SK-N-SH (cell line): ENCODE data around the gene SEC14L2. TPM values are rescaled to one million over a fixed set of nuclear protein-coding genes. Genes with fewer than 3 reads are reported as not detected.

Experiments used
- CTCF ChIA-PET: fragments of 300-600, 350-600 bp; formaldehyde crosslinking; extraction: SDS; loops from one replicate; lab custom pipeline; 2021; lab: Yijun Ruan, JAX
- POLR2A ChIA-PET: fragments of 350-600 bp; sonication (Branson Sonifier 250); formaldehyde crosslinking; extraction: SDS; loops from one replicate; lab custom pipeline; 2020; ENCODE audit warnings: antibody characterized with exemption, inconsistent platforms; lab: Yijun Ruan, JAX
- DNase-seq: peaks from one replicate; pipeline ENCODE4 v3.0.0; 2012
- H2AFZ ChIP-seq: fragments of 200-600 bp; sonication (generic); 2 replicates; pipeline ENCODE4 v1.8.1; 2016; ENCODE audit warnings: antibody characterized with exemption, mild to moderate bottlenecking, low read depth
- H3F3A ChIP-seq: fragments of 200-600 bp; sonication (generic); replicated peaks from 2 replicates; pipeline ENCODE3; 2016; ENCODE audit warnings: antibody characterized with exemption, mild to moderate bottlenecking; ENCODE audit not compliant: insufficient read depth
- H3K27ac ChIP-seq, 2 experiments: fragments of 200-500 bp in 1 of 2; fragments of 200-600 bp in 1 of 2; sonication (Bioruptor generic) in 1 of 2; sonication (generic), shearing (Covaris generic) in 1 of 2; 2 replicates each; pipeline versions ENCODE4 v1.5.1 to v1.6.1; 2014 to 2016; ENCODE audit warnings: low read depth in 2 of 2, inconsistent platforms in 1 of 2, low read length in 1 of 2, mild to moderate bottlenecking in 1 of 2, mixed read lengths in 1 of 2
- H3K27me3 ChIP-seq: fragments of 200-600 bp; sonication (generic), shearing (Covaris generic); 2 replicates; pipeline ENCODE4 v1.6.1; 2016; ENCODE audit warnings: mixed run types; ENCODE audit not compliant: insufficient read depth
- H3K36me3 ChIP-seq, 2 experiments: fragments of 200-500 bp in 1 of 2; fragments of 200-600 bp in 1 of 2; sonication (Bioruptor generic) in 1 of 2; sonication (generic) in 1 of 2; replicated peaks in 1 of 2; 2 replicates each; pipeline versions ENCODE3 to v1.5.1; 2014 to 2016; ENCODE audit warnings: low read length in 1 of 2, mild to moderate bottlenecking in 1 of 2; ENCODE audit not compliant: insufficient read depth in 2 of 2, control insufficient read depth in 1 of 2
- H3K4me1 ChIP-seq, 2 experiments: fragments of 200-500 bp in 1 of 2; fragments of 200-600 bp in 1 of 2; sonication (Bioruptor generic) in 1 of 2; sonication (generic), shearing (Covaris generic) in 1 of 2; 2 replicates each; pipeline versions ENCODE4 v1.5.1 to v1.6.1; 2014 to 2016; ENCODE audit warnings: low read depth in 1 of 2, low read length in 1 of 2, mixed run types in 1 of 2; ENCODE audit not compliant: insufficient read depth in 2 of 2, control insufficient read depth in 1 of 2
- H3K4me2 ChIP-seq: fragments of 200-600 bp; sonication (generic), shearing (Covaris generic); 2 replicates; pipeline ENCODE4 v1.6.1; 2017; ENCODE audit warnings: mixed run types
- H3K4me3 ChIP-seq, 2 experiments: fragments of 200-500 bp in 1 of 2; fragments of 200-600 bp in 1 of 2; sonication (Bioruptor generic) in 1 of 2; sonication (generic), shearing (Covaris generic) in 1 of 2; 2 replicates each; pipeline versions ENCODE4 v1.5.1 to v1.8.1; 2014 to 2016; ENCODE audit warnings: low read depth in 2 of 2, inconsistent platforms in 1 of 2, low read length in 1 of 2, mild to moderate bottlenecking in 1 of 2, mixed read lengths in 1 of 2, moderate library complexity in 1 of 2
- H3K79me2 ChIP-seq: fragments of 200-600 bp; sonication (generic); 2 replicates; pipeline ENCODE4 v1.8.1; 2017; ENCODE audit warnings: mild to moderate bottlenecking; ENCODE audit not compliant: insufficient read depth
- H3K9ac ChIP-seq: fragments of 200-600 bp; sonication (generic); 2 replicates; pipeline ENCODE4 v1.6.1; 2017; ENCODE audit warnings: mixed run types
- H3K9me2 ChIP-seq: fragments of 200-600 bp; sonication (generic); 2 replicates; pipeline ENCODE4 v1.6.1; 2017; ENCODE audit warnings: mixed run types
- H3K9me3 ChIP-seq: fragments of 200-600 bp; sonication (generic); 2 replicates; pipeline ENCODE4 v1.6.1; 2017; ENCODE audit warnings: mixed run types, mild to moderate bottlenecking, moderate library complexity
- H4K20me1 ChIP-seq: fragments of 200-600 bp; sonication (generic); 2 replicates; pipeline ENCODE4 v1.6.1; 2017; ENCODE audit warnings: mild to moderate bottlenecking, mixed run types; ENCODE audit not compliant: insufficient read depth
- NFIC ChIP-seq: IDR thresholded peaks from 2 replicates; pipeline ENCODE4 v1.4.0; 2012; ENCODE audit warnings: borderline replicate concordance
- RAD21 ChIP-seq: IDR thresholded peaks from 2 replicates; pipeline ENCODE4 v1.6.1; 2012; ENCODE audit warnings: mild to moderate bottlenecking, low read length
- SIN3A ChIP-seq: IDR thresholded peaks from 2 replicates; pipeline ENCODE4 v1.6.1; 2012; ENCODE audit warnings: low read depth, mild to moderate bottlenecking, low read length, moderate library complexity, borderline replicate concordance
- WGBS: methylation state at CpG from one replicate; pipeline ENCODE4 v1.1.6; 2017; ENCODE audit warnings: low lambda C conversion rate; 5-methylcytosine and 5-hydroxymethylcytosine counted together
- polyA plus RNA-seq, 3 experiments: library from polyadenylated mRNA; depleted of rRNA; stranded (reverse); fragments of >200 nt; gene quantifications; 2 replicates each; pipeline ENCODE4 v1.2.3, GENCODE V29; 2012
- TF ChIP-seq, protein P1 (sequence below): fragments of 150-350 bp; IDR thresholded peaks from 2 replicates; pipeline ENCODE4 v1.6.1; 2017; ENCODE audit warnings: antibody characterized with exemption, low read length, low read depth, borderline replicate concordance
- TF ChIP-seq, protein P2 (sequence below): IDR thresholded peaks from 2 replicates; pipeline ENCODE4 v1.6.1; 2012; ENCODE audit warnings: mild to moderate bottlenecking, low read depth, low read length, moderate library complexity

The SEC14L2 gene
- polyA plus RNA-seq, 1 of the 3 experiments (the other 2 are of a cell fraction) = 14.0 TPM

DNA sequence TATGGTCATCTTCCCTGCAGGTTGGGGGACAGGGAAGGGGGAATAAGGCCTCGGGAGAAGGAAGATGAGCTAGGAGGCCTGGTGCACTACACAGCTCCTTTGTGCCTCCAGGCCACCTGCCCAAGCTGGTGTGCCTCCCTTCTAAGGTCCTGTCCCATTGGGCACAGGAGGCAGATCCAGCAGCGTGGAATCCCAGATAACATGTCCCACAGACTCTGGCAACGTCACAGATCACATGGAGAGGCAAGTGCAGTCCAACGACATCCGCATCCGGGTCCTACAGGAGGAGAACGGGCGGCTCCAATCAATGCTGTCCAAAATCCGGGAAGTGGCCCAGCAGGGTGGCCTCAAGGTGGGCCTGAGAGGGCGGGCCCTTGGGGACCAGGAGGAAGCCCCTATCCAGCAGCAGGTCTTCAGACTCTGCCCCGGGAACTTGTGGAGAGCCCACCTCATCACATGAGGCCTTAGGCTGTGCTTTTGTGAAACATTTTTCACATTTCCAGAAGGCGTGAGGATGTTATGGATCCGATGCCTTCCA lies 21.4 kb upstream of the SEC14L2 start:
- H3F3A ChIP-seq = no peaks in the 10 kb centered on the region
- no peak overlapping the region for H3K27ac ChIP-seq
- TF ChIP-seq, protein P1, sequence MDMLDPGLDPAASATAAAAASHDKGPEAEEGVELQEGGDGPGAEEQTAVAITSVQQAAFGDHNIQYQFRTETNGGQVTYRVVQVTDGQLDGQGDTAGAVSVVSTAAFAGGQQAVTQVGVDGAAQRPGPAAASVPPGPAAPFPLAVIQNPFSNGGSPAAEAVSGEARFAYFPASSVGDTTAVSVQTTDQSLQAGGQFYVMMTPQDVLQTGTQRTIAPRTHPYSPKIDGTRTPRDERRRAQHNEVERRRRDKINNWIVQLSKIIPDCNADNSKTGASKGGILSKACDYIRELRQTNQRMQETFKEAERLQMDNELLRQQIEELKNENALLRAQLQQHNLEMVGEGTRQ = no peak
- TF ChIP-seq RAD21 (no peak), SIN3A (no peak)
- H3K79me2 ChIP-seq = no peaks in the 10 kb centered on the region
- no peak overlapping the region for H2AFZ ChIP-seq
- peaks cover 0 to 21% of the 10 kb centered on the region in 2 experiments for H3K36me3 ChIP-seq
- no peaks in the 10 kb centered on the region for H3K9me3 ChIP-seq
- CTCF ChIA-PET = interaction anchor here (0.7 to 1.9 kb wide), 4 partner anchors 12 to 586 kb away, joined by 4 to 9 read pairs (median 6); no protein-coding TSS in a partner anchor
- DNase-seq = no peak
- 97% methylated on average over 3 of the region's 13 CpGs for WGBS
- H3K27me3 ChIP-seq = no peaks in the 10 kb centered on the region
- POLR2A ChIA-PET = interaction anchor here (1.0 to 1.7 kb wide), 2 partner anchors 11 to 17 kb away, joined by 3 to 6 read pairs; no protein-coding TSS in a partner anchor
- no peak overlapping the region for H3K4me3 ChIP-seq
- no peaks in the 10 kb centered on the region for H3K9me2 ChIP-seq
- no peaks in the 10 kb centered on the region for H4K20me1 ChIP-seq
- no peak overlapping the region for H3K9ac ChIP-seq
- no peak overlapping the region for H3K4me2 ChIP-seq
- H3K4me1 ChIP-seq = peaks cover 0 to 11% of the 10 kb centered on the region in 2 experiments; a peak in 1 of 4 replicates

DNA sequence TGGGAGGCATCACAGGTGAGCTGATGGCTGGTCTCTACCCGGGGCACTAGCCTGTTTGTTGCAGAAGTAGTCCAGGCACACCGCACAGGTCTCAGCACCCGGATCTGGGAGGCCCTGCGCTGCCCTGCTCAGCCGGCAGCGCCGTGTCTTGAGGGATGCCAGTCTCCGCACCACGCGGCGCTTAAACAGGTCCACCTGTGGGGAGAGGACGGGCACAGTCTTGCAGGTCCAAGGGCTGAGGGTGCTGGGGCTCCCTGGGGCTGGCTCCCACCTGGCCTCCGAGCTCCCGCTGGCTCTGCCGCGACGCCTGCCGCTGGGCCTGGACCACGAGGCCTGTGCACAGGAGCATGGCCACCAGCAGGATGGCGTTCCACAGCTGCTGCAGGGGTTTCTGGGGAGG lies 16.8 kb upstream of the SEC14L2 start:
- Histone ChIP-seq H3K4me1 (no peaks in the 10 kb centered on the region), H2AFZ (no peak overlapping the region), H4K20me1 (no peaks in the 10 kb centered on the region), H3K79me2 (no peaks in the 10 kb centered on the region), H3K27ac (no peak overlapping the region), H3K36me3 (peaks cover 0 to 47% of the 10 kb centered on the region in 2 experiments), H3K27me3 (no peaks in the 10 kb centered on the region), H3F3A (no peaks in the 10 kb centered on the region), H3K9me3 (no peaks in the 10 kb centered on the region), H3K4me2 (no peak overlapping the region), H3K4me3 (no peak overlapping the region), H3K9ac (no peak overlapping the region), H3K9me2 (no peaks in the 10 kb centered on the region)
- no peak for TF ChIP-seq NFIC
- DNase-seq = no peak
- 98% methylated on average over 7 of the region's 20 CpGs for WGBS
- CTCF ChIA-PET = interaction anchor here (1.5 kb wide), 1 partner anchor 92 kb away, joined by 4 read pairs; no protein-coding TSS in a partner anchor
- POLR2A ChIA-PET = interaction anchor here (2.7 kb wide), 1 partner anchor 8 kb away, joined by 12 read pairs; no protein-coding TSS in a partner anchor

DNA sequence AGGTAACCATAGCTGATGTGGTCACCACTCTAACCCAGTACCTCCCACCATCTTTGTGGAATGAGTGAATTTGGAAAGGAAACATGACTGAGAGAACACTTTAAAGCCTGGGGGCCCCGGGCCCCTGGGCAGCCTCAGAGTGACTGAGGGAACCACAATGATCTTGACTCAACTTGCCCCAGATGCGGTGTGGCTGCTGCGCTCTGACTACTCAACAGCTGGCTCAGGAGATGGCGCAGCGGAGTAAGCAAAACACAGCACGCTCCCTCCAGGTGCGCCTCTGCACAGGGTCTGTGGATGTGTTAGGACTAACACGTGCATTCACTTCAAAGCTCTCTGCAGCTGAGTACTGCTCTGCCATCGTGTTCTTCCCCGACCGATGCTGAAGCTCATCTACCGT lies 15.6 kb upstream of the SEC14L2 start:
- Histone ChIP-seq H4K20me1 (no peaks in the 10 kb centered on the region), H3K27me3 (no peaks in the 10 kb centered on the region), H3K9ac (no peak overlapping the region), H3K27ac (no peak overlapping the region), H3K9me3 (no peaks in the 10 kb centered on the region), H2AFZ (no peak overlapping the region), H3K4me3 (no peak overlapping the region), H3K79me2 (peaks cover 9% of the 10 kb centered on the region), H3K36me3 (peaks cover 0 to 47% of the 10 kb centered on the region in 2 experiments), H3K9me2 (no peaks in the 10 kb centered on the region), H3K4me2 (no peak overlapping the region), H3F3A (no peaks in the 10 kb centered on the region), H3K4me1 (peaks cover 2 to 5% of the 10 kb centered on the region in 2 experiments; a peak in 3 of 4 replicates)
- TF ChIP-seq, protein P2, sequence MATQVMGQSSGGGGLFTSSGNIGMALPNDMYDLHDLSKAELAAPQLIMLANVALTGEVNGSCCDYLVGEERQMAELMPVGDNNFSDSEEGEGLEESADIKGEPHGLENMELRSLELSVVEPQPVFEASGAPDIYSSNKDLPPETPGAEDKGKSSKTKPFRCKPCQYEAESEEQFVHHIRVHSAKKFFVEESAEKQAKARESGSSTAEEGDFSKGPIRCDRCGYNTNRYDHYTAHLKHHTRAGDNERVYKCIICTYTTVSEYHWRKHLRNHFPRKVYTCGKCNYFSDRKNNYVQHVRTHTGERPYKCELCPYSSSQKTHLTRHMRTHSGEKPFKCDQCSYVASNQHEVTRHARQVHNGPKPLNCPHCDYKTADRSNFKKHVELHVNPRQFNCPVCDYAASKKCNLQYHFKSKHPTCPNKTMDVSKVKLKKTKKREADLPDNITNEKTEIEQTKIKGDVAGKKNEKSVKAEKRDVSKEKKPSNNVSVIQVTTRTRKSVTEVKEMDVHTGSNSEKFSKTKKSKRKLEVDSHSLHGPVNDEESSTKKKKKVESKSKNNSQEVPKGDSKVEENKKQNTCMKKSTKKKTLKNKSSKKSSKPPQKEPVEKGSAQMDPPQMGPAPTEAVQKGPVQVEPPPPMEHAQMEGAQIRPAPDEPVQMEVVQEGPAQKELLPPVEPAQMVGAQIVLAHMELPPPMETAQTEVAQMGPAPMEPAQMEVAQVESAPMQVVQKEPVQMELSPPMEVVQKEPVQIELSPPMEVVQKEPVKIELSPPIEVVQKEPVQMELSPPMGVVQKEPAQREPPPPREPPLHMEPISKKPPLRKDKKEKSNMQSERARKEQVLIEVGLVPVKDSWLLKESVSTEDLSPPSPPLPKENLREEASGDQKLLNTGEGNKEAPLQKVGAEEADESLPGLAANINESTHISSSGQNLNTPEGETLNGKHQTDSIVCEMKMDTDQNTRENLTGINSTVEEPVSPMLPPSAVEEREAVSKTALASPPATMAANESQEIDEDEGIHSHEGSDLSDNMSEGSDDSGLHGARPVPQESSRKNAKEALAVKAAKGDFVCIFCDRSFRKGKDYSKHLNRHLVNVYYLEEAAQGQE = no peak
- POLR2A ChIA-PET = interaction anchor here (0.5 to 2.7 kb wide), 2 partner anchors 9 to 34 kb away, joined by 3 to 12 read pairs; no protein-coding TSS in a partner anchor
- DNase-seq = no peak
- 98% methylated on average over 5 of the region's 12 CpGs for WGBS
- CTCF ChIA-PET = interaction anchor here (2.0 kb wide), 1 partner anchor 93 kb away, joined by 8 read pairs; no protein-coding TSS in a partner anchor
